Activated T-cell treated with anti-CD3 and anti-CD28 coated beads, Interleukin-2, amount 50 U/mL, for 48 hours (primary cell): Measurements from ENCODE around the gene SCNN1A.

Source experiments
- DNase-seq, 2 experiments: peaks; one replicate each; pipeline ENCODE4 v3.0.0-alpha.2; 2020

SCNN1A gene

GRCh38 chr12:6330999-6331714 is 44.2 kb downstream of the SCNN1A start:
- DNase-seq, result no peak

- no peak for DNase-seq
Measured at GRCh38 chr12:6330192-6330591, 45.2 kb downstream of the SCNN1A start.

GRCh38 chr12:6329703-6330064 is 45.7 kb downstream of the SCNN1A start:
- DNase-seq, result no peak

- DNase-seq, result no peak
Measured at GRCh38 chr12:6328945-6329702, 46.2 kb downstream of the SCNN1A start.

- DNase-seq, result no peak
Measured at GRCh38 chr12:6328045-6328779, 47.2 kb downstream of the SCNN1A start.

- DNase-seq, result no peak
Measured at GRCh38 chr12:6327229-6328041, 47.9 kb downstream of the SCNN1A start.

GRCh38 chr12:6326316-6327228 is 48.8 kb downstream of the SCNN1A start:
- no peak for DNase-seq

- no peak for DNase-seq
Measured at GRCh38 chr12:6324936-6325750, 50.2 kb downstream of the SCNN1A start.

GRCh38 chr12:6323995-6324711 is 51.2 kb downstream of the SCNN1A start:
- no peak for DNase-seq

- peak; percentile 63 to 69 for DNase-seq
Measured at GRCh38 chr12:6323340-6323994, 51.9 kb downstream of the SCNN1A start.

- no peak for DNase-seq
Measured at GRCh38 chr12:6322969-6323339, 52.4 kb downstream of the SCNN1A start.

GRCh38 chr12:6322352-6322751 is 53.0 kb downstream of the SCNN1A start:
- DNase-seq, result no peak

GRCh38 chr12:6321905-6322304 is 53.5 kb downstream of the SCNN1A start:
- DNase-seq, result no peak

GRCh38 chr12:6319446-6319845 is 55.9 kb downstream of the SCNN1A start:
- no peak for DNase-seq

- DNase-seq, result no peak
Measured at GRCh38 chr12:6318440-6318879, 56.9 kb downstream of the SCNN1A start.

GRCh38 chr12:6317693-6318439 is 57.5 kb downstream of the SCNN1A start:
- DNase-seq, result no peak

GRCh38 chr12:6316921-6317692 is 58.3 kb downstream of the SCNN1A start:
- DNase-seq, result no peak
